SK-N-DZ (cell line): ENCODE results near the gene TTLL11.

ENCODE experiments used
- DNase-seq: peaks from one replicate; pipeline ENCODE4 v3.0.0-alpha.2; 2015; ENCODE audit warnings: low spot score

Gene TTLL11

GRCh38 chr9:121976751-121977150 is 116.4 kb downstream of the TTLL11 start:
- DNase-seq: no peak

GRCh38 chr9:121975801-121976277 is 117.3 kb downstream of the TTLL11 start:
- no peak for DNase-seq

GRCh38 chr9:121974421-121974820 is 118.7 kb downstream of the TTLL11 start:
- no peak for DNase-seq

GRCh38 chr9:121972501-121972981 is 120.6 kb downstream of the TTLL11 start:
- DNase-seq: no peak

- no peak for DNase-seq
These were observed 125.1 kb downstream of the TTLL11 start for GRCh38 chr9:121968056-121968455.

- DNase-seq: no peak
These were observed 126.4 kb downstream of the TTLL11 start for GRCh38 chr9:121966706-121967105.

- DNase-seq: no peak
These were observed 129.5 kb downstream of the TTLL11 start for GRCh38 chr9:121963528-121963995.

- no peak for DNase-seq
These were observed 130.7 kb downstream of the TTLL11 start for GRCh38 chr9:121962421-121962820.

GRCh38 chr9:121960665-121961064 is 132.4 kb downstream of the TTLL11 start:
- no peak for DNase-seq

- no peak for DNase-seq
These were observed 134.6 kb downstream of the TTLL11 start for GRCh38 chr9:121958530-121958929.

- no peak for DNase-seq
These were observed 136.3 kb downstream of the TTLL11 start for GRCh38 chr9:121956808-121957207.

- no peak for DNase-seq
These were observed 137.5 kb downstream of the TTLL11 start for GRCh38 chr9:121955649-121956048.

GRCh38 chr9:121954477-121955140 is 138.5 kb downstream of the TTLL11 start:
- DNase-seq: no peak

- DNase-seq: no peak
These were observed 140.5 kb downstream of the TTLL11 start for GRCh38 chr9:121952611-121953010.

- DNase-seq: no peak
These were observed 142.2 kb downstream of the TTLL11 start for GRCh38 chr9:121950866-121951265.

- DNase-seq: no peak
These were observed 142.7 kb downstream of the TTLL11 start for GRCh38 chr9:121950441-121950840.

- DNase-seq: no peak
These were observed 143.3 kb downstream of the TTLL11 start for GRCh38 chr9:121949766-121950165.

GRCh38 chr9:121949364-121949763 is 143.7 kb downstream of the TTLL11 start:
- DNase-seq: no peak

- DNase-seq: no peak
These were observed 145.3 kb downstream of the TTLL11 start for GRCh38 chr9:121947775-121948174.

GRCh38 chr9:121946465-121946864 is 146.6 kb downstream of the TTLL11 start:
- DNase-seq: no peak

GRCh38 chr9:121945849-121946248 is 147.3 kb downstream of the TTLL11 start:
- no peak for DNase-seq

- no peak for DNase-seq
These were observed 147.8 kb downstream of the TTLL11 start for GRCh38 chr9:121945281-121945680.

GRCh38 chr9:121944711-121945191 is 148.4 kb downstream of the TTLL11 start:
- DNase-seq: no peak
